AG09319 (cell line): ENCODE measurements around the gene ARTN.

Experiments used
- DNase-seq: peaks from one replicate; pipeline ENCODE4 v3.0.0-alpha.2; 2010; ENCODE audit warnings: low read depth; ENCODE audit errors: extremely low read depth
- CTCF ChIP-seq: IDR thresholded peaks from 2 replicates; pipeline ENCODE4 v1.5.1; 2011; ENCODE audit warnings: low read depth, mild to moderate bottlenecking, inconsistent platforms, low read length, moderate library complexity

The ARTN gene

GRCh38 chr1:43942411-43942810, 8.8 kb downstream of the ARTN start:
- DNase-seq = no peak

GRCh38 chr1:43944860-43945259, 11.3 kb downstream of the ARTN start:
- no peak for TF ChIP-seq CTCF
- DNase-seq = no peak

More at GRCh38 chr1:43942411-43942810, 8.8 kb downstream of the ARTN start:
- TF ChIP-seq CTCF = no peak

GRCh38 chr1:43945674-43946235, 12.2 kb downstream of the ARTN start:
- no peak for TF ChIP-seq CTCF
- no peak for DNase-seq

DNA sequence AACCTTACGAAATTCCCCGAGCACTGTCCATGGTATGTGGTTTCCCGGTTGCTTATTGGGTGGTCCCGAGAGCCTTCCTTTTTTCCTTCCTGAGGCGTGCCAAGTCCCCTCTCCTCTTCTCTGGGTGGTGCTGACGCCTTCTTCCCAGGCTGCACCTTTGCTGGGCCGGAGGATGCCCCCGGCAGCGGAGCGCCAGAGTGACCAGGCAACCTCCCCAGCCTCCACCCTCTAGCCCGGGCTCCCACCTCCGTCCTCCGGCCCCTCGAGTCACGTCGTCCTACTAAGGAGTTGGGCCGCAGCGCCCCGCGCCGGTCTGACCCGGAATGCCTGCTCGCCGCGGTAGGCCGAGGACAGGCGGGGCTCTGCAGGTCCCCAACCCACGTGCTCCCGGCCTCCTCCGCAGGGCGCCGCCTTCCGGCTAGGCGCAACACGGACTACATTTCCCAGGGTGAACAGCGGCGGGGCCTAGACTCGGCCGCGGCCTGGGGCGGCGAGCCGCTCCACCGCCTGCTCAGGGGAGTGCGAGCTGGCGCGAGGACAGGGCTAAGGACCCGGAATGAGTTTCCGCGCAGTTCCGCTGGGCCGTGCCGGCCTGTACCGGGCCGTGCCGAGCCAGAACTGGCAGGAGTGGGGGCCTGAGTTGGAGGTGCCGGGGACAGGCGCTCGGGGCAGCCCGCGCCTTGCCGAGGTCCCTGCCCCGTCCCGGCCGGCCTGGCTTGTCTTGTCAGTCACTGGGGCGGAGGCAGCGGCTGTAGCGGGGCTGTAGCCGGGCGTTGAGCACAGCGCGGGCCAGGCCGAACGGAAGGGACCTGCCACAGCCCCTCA, 12.8 kb downstream of the ARTN start, which contains the start of gene IPO13:
Gene IPO13, plus strand, starts transcription at position 715 of the 825 bp plus-strand sequence. CDS start 651 bp downstream, outside the sequence.
- TF ChIP-seq CTCF = peak; percentile 53
- DNase-seq = peak; percentile 84

- no peak for DNase-seq
- TF ChIP-seq CTCF = no peak
Measured at GRCh38 chr1:43947061-43947873, 13.7 kb downstream of the ARTN start.

DNA sequence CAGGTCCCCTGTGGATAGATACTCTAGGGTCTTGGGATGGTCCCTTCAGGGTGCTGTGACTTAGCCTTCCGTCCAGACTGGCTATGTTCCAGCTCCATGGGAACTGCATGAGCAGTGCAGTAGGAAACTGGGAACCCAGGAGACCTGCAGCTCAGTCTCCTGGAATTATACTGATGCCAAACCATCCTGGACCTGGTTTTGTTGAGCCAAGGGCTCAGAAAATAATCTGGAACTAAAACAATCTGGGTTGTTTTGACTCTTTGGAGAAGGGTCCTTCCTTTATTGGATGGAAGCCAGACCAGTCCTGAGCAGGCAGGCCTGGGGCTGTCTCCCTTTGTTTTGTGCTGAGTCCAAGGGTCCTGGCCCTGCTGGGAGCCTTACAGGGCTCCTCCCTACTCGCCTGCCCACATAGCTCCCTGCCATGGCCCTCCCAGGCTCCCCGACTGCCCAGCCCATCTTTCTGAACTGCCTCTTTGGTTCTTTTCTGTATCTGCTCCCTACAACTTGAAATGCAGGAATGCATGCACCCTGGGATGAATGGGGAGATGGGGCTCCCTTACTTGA, 14.4 kb downstream of the ARTN start:
- no peak for TF ChIP-seq CTCF
- DNase-seq = no peak
